Spleen (tissue), 11 donors: Measurements from ENCODE around the gene AKR1A1. TPM values are rescaled to one million over a fixed set of nuclear protein-coding genes. Genes with fewer than 3 reads are reported as not detected.

Experiments used
- DNase-seq: peaks from one replicate; pipeline ENCODE4 v3.0.0-alpha.2; 2020
- H3K27ac ChIP-seq, 8 donors: fragments of 200-600 bp; sonication (generic) in 7 of 8; 1 replicate in 4 of 8; 2 replicates in 4 of 8; pipeline versions ENCODE4 v1.5.0 to v1.8.0; 2016 to 2021; ENCODE audit warnings: inconsistent platforms in 4 of 8, mild to moderate bottlenecking in 4 of 8, moderate library complexity in 1 of 8
- H3K27me3 ChIP-seq, 7 donors: fragments of 200-600 bp; sonication (generic) in 6 of 7; replicated peaks in 1 of 7; 1 replicate in 4 of 7; 2 replicates in 3 of 7; pipeline versions ENCODE4 v1.5.0 to v1.8.0; 2016 to 2021; ENCODE audit warnings: inconsistent platforms in 3 of 7, mild to moderate bottlenecking in 1 of 7
- H3K36me3 ChIP-seq, 6 donors: fragments of 200-600 bp; sonication (generic) in 5 of 6; 1 replicate in 4 of 6; 2 replicates in 2 of 6; pipeline versions ENCODE4 v1.5.0 to v1.8.0; 2016 to 2021; ENCODE audit warnings: inconsistent platforms in 2 of 6
- H3K4me1 ChIP-seq, 6 donors: fragments of 200-600 bp; sonication (generic) in 5 of 6; 1 replicate in 3 of 6; 2 replicates in 3 of 6; pipeline versions ENCODE4 v1.5.0 to v1.8.0; 2016 to 2021; ENCODE audit warnings: inconsistent platforms in 3 of 6
- H3K4me3 ChIP-seq, 8 donors: fragments of 200-600 bp; sonication (generic) in 7 of 8; 1 replicate in 4 of 8; 2 replicates in 4 of 8; pipeline versions ENCODE4 v1.5.0 to v1.8.0; 2016 to 2021; ENCODE audit warnings: inconsistent platforms in 4 of 8, mild to moderate bottlenecking in 4 of 8, moderate library complexity in 2 of 8
- H3K9me3 ChIP-seq, 8 donors: fragments of 200-600 bp; sonication (generic) in 7 of 8; 1 replicate in 4 of 8; 2 replicates in 4 of 8; pipeline versions ENCODE4 v1.5.0 to v1.8.0; 2016 to 2021; ENCODE audit warnings: inconsistent platforms in 4 of 8
- POLR2A ChIP-seq, 3 donors: fragments of 450-650 bp; IDR thresholded peaks; one replicate each; pipeline ENCODE4 v1.5.1; 2017; ENCODE audit warnings: antibody characterized with exemption in 3 of 3, mild to moderate bottlenecking in 1 of 3
- POLR2AphosphoS5 ChIP-seq, 3 donors: sonication (generic); formaldehyde crosslinking; IDR thresholded peaks; one replicate each; pipeline ENCODE4 v1.5.1; 2017; ENCODE audit warnings: antibody characterized with exemption in 3 of 3
- WGBS, 5 donors: extraction: QIAGEN DNeasy Blood & Tissue Kit in 3 of 5; methylation state at CpG; one replicate each; pipeline versions ENCODE4 v1.1.5 to v1.1.7; 2013 to 2018; 5-methylcytosine and 5-hydroxymethylcytosine counted together
- intact Hi-C: fragments of 100-400 bp; cut with DNase I; formaldehyde crosslinking; loops from one replicate; pipeline ENCODE4 v1.15.0; 2023; ENCODE audit warnings: low total_unique reads
- polyA plus RNA-seq, 3 donors: library from polyadenylated mRNA; stranded (reverse); fragments of 200-250 nt; gene quantifications; one replicate each; pipeline ENCODE4 v1.2.1, GENCODE V29; 2013
- total RNA-seq, 7 donors: library from RNA; depleted of rRNA in 3 of 7; stranded (reverse); fragments of >200 nt in 3 of 7; fragmentation: NEBNext Ultra II Directional in 4 of 7; extraction: Animal tissue kit (Norgen Biotek cat#: 25700) in 4 of 7; gene quantifications; one replicate each; pipeline versions ENCODE4 v1.1.0 to v1.2.1, GENCODE V29; 2016 to 2021
- TF ChIP-seq, protein P1 (sequence below), 11 experiments: fragments of 200-600 bp in 7 of 11; fragments of 450-650 bp in 4 of 11; sonication (generic) in 4 of 11; IDR thresholded peaks in 8 of 11; conservative IDR thresholded peaks in 3 of 11; 1 replicate in 7 of 11; 2 replicates in 4 of 11; pipeline versions ENCODE4 v1.4.0 to v1.8.0; 2016 to 2021; ENCODE audit warnings: antibody characterized with exemption in 11 of 11, inconsistent platforms in 4 of 11, mild to moderate bottlenecking in 1 of 11
- donor health status: healthy with polysubstance abuse.
- donor health status: DM: no; HTN: no; CAD: no; lungs with moderate emphysema.
- donor health status: DM: no; HTN: no; CAD: no.
- donor health status: Bipolar disorder and iron deficiency.
- donor health status: healthy.
- donor health status: DM: no; HTN: no; CAD: no.
- donor health status: DM: yes; HTN: yes; CAD: no.

AKR1A1 gene
- total and polyA plus RNA-seq, 10 donors = 68.8 to 150 (median 130) TPM

DNA sequence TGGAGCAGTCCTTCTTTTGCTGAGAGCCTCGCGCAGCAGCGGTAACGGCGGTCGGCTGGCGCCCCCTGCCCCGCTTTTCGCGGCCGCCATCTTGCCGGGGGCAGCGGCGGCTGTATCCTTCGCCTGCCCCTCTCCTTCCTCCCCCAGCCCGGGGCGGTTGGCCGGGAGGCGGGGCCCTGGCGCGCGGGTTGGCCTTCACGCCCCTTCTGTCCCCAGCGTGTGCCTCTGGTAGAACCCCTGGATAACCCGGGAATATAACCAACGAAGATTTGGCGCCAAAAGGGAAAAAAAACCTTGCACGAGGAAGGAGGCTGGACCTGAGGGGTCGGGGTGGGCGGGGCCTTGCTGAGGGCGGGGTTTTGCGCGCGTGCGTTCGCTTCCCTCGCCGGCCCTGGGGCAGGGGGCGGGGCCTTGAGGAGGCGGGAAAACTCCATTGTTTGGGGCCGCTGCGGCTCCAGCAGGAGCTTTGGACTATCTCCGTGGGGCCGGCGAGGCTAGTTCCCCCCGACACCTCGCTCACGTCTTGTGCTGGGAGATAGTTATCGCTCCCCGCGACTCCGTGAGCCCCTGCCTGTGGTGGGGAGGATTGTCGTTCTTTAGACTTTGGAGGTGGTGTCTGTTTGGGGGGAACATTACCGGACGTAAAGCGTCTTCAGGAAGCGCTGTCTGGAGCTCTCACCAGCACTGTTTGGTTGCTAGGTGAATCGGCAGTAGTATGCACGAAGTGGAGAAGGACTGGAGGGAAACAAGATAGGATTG is 33.9 kb downstream of the AKR1A1 start:
- peak; percentile 96 for DNase-seq
- H3K4me3 ChIP-seq = peak overlapping the region; percentile 91 to 100 (median 99)
- intact Hi-C loops = no loop called here
- peak overlapping the region; percentile 91 to 97 (median 95) for H3K27ac ChIP-seq
- TF ChIP-seq POLR2A (IDR thresholded peaks at IDR 0.05) (no peak), POLR2AphosphoS5 (IDR thresholded peaks at IDR 0.05) (peak; percentile 38 to 73 (median 43))
- TF ChIP-seq, protein P1, sequence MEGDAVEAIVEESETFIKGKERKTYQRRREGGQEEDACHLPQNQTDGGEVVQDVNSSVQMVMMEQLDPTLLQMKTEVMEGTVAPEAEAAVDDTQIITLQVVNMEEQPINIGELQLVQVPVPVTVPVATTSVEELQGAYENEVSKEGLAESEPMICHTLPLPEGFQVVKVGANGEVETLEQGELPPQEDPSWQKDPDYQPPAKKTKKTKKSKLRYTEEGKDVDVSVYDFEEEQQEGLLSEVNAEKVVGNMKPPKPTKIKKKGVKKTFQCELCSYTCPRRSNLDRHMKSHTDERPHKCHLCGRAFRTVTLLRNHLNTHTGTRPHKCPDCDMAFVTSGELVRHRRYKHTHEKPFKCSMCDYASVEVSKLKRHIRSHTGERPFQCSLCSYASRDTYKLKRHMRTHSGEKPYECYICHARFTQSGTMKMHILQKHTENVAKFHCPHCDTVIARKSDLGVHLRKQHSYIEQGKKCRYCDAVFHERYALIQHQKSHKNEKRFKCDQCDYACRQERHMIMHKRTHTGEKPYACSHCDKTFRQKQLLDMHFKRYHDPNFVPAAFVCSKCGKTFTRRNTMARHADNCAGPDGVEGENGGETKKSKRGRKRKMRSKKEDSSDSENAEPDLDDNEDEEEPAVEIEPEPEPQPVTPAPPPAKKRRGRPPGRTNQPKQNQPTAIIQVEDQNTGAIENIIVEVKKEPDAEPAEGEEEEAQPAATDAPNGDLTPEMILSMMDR (IDR thresholded peaks at IDR 0.05 in 8 of 11, conservative IDR thresholded peaks at IDR 0.05 in 3 of 11) = peak in 1 of 11 experiments; percentile 8
- peaks cover 24 to 69% (median 52%) of the 10 kb centered on the region in 6 donors for H3K4me1 ChIP-seq
- no peaks in the 10 kb centered on the region for H3K9me3 ChIP-seq
- H3K36me3 ChIP-seq = peaks cover 0 to 9% (median 0%) of the 10 kb centered on the region in 6 donors
- no peaks in the 10 kb centered on the region for H3K27me3 ChIP-seq
- WGBS, 5 donors = 0 to 1% (median 0%) methylated on average over 39 to 59 of the region's 59 CpGs

DNA sequence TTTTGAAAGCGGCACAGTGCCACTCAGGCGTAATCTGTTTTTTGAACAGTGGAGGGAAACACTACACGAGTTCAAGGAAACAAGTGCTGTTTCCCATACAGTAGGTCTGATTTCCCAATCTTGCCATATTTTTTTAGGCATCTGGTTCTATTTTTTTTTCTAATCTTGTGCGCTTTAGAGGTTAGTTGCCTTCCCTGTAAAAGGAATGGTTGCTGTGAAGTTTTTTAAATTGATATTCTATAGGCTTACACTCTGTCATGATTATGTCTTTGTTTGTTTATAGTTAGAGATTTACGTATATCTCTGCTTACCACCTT is 34.4 kb downstream of the AKR1A1 start:
- TF ChIP-seq, protein P1 (IDR thresholded peaks at IDR 0.05 in 8 of 11, conservative IDR thresholded peaks at IDR 0.05 in 3 of 11) = peak in 1 of 11 experiments; percentile 23
- no peak for TF ChIP-seq POLR2A (IDR thresholded peaks at IDR 0.05)
- Histone ChIP-seq H3K4me1 (peaks cover 27 to 74% (median 55%) of the 10 kb centered on the region in 6 donors), H3K4me3 (peak overlapping the region; percentile 91 to 100 (median 99)), H3K27ac (peak overlapping the region in 7 of 8 donors; percentile 91 to 97 (median 96)), H3K36me3 (peaks cover 0 to 13% (median 0%) of the 10 kb centered on the region in 6 donors), H3K9me3 (no peaks in the 10 kb centered on the region), H3K27me3 (no peaks in the 10 kb centered on the region)
- DNase-seq = no peak
- 0 to 4% (median 4%) methylated on average over 5 of the region's 5 CpGs for WGBS, 5 donors
- intact Hi-C loops = no loop called here

DNA sequence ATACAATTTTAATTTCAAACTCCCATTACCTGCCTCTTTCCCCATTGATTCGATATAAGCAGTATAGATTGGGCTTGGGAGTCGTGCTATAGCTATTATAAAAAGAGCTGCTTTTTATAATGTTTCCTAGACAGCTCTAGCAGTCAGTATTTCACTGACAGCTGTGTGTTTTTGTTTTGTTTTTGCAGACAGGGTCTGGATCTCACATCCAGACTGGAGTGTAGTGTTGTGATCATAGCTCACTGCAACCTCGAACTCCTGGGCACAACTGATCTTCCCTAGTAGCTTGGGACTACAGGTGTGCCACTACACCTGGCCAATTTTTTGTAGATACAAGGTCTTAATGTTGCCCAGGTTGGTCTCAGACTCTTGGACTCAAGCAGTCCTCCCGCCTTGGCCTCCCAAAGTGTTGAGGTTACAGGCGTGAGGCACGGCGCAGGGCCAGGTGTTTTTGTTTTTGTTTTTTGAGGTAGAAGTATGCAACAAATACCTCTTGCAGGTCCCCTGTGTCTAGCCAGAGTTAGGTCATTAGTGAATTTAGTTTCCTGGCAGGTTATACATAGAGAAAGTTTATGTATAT is 35.0 kb downstream of the AKR1A1 start:
- Histone ChIP-seq H3K9me3 (no peaks in the 10 kb centered on the region), H3K4me3 (peak overlapping the region; percentile 91 to 100 (median 99)), H3K4me1 (peaks cover 27 to 78% (median 56%) of the 10 kb centered on the region in 6 donors), H3K36me3 (peaks cover 0 to 13% (median 0%) of the 10 kb centered on the region in 6 donors), H3K27ac (peak overlapping the region in 7 of 8 donors; percentile 91 to 97 (median 96)), H3K27me3 (no peaks in the 10 kb centered on the region)
- 28 to 41% (median 33%) methylated on average over 4 to 7 of the region's 7 CpGs for WGBS, 5 donors
- TF ChIP-seq, protein P1 (IDR thresholded peaks at IDR 0.05 in 8 of 11, conservative IDR thresholded peaks at IDR 0.05 in 3 of 11) = no peak
- no peak for TF ChIP-seq POLR2AphosphoS5 (IDR thresholded peaks at IDR 0.05)
- TF ChIP-seq POLR2A (IDR thresholded peaks at IDR 0.05) = no peak
- DNase-seq = no peak
- intact Hi-C loops = no loop called here

DNA sequence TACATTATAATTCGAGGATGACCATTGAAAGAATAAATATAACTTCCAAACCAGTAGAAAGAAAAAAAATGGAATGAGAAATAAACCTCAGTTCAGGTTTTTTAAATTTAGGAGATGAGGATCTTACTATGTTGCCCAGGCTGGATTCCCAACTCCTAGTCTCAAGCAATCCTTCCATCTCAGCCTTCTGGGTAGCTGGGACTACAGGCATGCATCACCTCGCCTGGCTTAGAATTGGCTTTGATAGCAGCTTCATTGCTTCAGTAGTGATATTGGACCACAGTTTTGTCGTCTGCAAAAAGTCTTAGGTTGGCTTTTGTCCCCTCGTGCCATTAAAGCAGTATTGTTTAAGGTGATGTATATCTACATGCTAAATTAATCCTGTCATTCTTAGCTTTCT is 36.1 kb downstream of the AKR1A1 start:
- Histone ChIP-seq H3K27ac (peak overlapping the region in 7 of 8 donors; percentile 2 to 97 (median 94)), H3K36me3 (peaks cover 0 to 22% (median 4%) of the 10 kb centered on the region in 6 donors), H3K27me3 (no peaks in the 10 kb centered on the region), H3K4me1 (peaks cover 27 to 86% (median 61%) of the 10 kb centered on the region in 6 donors), H3K9me3 (no peaks in the 10 kb centered on the region), H3K4me3 (peak overlapping the region in 5 of 8 donors; percentile 24 to 100 (median 99))
- no peak for DNase-seq
- 50 to 69% (median 58%) methylated on average over 4 of the region's 4 CpGs for whole genome bisulfite sequencing, 5 donors
- TF ChIP-seq POLR2AphosphoS5 (IDR thresholded peaks at IDR 0.05) (no peak), POLR2A (IDR thresholded peaks at IDR 0.05) (no peak)
- TF ChIP-seq, protein P1 (IDR thresholded peaks at IDR 0.05 in 8 of 11, conservative IDR thresholded peaks at IDR 0.05 in 3 of 11) = no peak
- intact Hi-C loops = no loop called here
